Measurements from ENCODE around the gene MXI1.
"Not testable (repeated sequence)": the region's sequence is repeated elsewhere in the genome, so short reads cannot be mapped to it uniquely, and the experiment has no call there.

The MXI1 gene

DNA sequence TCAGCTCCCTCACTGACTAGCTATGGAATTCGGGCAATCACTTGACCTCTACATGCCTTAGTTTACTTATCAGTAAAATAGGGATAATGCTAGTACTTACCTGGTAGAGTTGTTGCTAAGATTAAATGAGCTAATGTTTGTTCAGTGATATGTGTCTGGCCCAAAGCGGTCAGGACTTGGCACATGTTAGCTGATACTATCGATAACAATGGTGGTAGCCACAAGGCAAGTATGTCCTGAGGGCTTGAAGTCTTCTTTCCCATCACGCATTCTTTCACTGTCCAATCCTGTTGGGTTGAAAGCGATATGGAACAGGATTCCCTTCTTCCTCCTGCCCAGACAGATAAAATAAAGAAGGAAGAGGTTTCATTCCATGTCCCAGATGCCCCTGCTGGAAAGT, 25.5 kb upstream of the MXI1 start:
- DNase-seq: no peak

DNA sequence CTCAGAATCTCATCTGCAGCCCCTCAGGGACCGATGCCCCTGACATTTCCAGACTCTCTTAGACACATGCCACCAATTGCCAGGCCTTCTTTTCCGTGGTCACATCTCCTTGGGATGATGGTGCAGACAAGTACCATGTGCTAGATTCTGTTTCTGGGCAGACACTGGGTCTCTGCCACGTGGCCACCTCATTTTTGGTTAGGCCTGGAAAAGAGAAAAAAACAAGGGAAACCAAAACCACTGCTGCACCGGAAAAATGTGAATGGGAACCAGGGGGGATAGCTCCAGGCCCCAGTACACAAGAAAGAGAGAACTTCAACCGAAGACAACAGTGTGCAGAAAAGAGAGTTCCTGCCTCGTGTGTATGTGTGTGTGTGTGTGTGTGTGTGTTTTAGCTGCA, 23.0 kb upstream of the MXI1 start:
- DNase-seq: no peak

GRCh38 chr10:110185646-110186182, 21.7 kb upstream of the MXI1 start:
- DNase-seq: not testable (repeated sequence)

GRCh38 chr10:110190170-110190569, 17.2 kb upstream of the MXI1 start:
- DNase-seq: no peak

DNA sequence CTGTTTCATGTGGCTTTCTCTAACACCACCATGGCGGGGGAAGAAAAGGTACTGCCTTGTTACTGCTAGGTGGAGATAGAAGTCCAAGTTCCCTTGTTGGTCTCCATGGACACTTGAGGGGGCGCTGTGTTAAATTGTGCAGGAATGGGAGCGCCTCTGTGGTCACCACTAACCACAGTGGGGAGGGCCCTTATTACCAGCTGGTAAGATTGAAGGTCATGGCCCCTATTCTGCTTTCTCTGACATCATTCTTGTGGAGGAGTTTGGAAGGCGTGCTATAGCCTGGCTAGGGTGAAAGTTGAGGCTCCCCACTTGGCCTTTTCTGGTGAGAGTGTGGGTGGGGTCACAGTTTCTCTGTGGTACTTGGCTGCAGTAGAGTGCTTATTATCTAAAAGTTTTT, 14.9 kb upstream of the MXI1 start:
- no peak for DNase-seq

DNA sequence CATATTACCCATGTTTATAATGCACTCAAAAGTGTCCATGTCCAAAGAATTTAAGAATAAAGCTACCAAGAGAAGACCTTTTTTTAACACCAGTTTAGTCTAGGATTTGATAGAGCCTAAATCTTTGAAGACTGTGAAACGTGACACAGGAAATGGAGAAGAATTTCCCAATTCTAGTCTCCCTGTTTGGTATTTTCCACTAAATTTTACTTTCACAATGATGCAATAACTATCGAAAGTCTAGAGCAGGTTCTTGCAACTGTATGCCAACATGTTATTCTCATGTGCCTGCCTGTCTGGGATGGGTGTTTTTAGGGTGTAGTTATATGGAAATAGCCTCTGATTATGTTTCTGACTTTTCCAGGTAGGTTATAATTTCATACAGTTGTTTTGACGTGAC, 6.9 kb upstream of the MXI1 start:
- no peak for DNase-seq

GRCh38 chr10:110201046-110201445, 6.4 kb upstream of the MXI1 start:
- DNase-seq: not testable (repeated sequence)

GRCh38 chr10:110203500-110204455, 3.6 kb upstream of the MXI1 start:
- no peak for DNase-seq

DNA sequence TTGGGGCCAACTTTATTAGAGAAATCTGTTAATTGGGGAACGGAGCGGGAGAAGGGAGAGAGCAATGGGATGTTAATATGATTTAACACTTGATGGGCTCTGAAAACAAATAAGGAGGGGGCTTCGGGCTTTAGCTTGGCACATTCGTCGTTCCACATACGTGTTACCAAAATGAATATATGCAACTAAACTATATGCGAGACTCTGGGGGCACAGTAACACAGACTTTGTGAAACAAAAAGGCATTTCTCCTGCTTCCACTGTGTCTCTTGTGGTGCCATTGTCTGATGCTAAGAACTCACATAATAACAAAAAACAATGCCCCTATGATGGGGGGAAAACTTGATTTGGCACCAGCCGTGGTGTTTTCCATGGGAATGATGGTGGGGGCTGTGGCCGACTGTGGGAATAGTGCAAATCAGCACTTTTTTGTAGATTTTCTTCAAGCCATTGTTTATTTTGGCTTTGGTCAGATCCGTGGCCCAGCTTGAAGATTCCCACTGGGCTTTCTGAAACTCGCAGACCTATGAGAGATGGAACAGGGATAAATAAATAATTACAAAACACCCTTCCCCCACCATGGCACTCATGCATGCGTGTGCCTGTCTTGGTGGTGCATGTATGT, 2.2 kb upstream of the MXI1 start:
- no peak for DNase-seq

DNA sequence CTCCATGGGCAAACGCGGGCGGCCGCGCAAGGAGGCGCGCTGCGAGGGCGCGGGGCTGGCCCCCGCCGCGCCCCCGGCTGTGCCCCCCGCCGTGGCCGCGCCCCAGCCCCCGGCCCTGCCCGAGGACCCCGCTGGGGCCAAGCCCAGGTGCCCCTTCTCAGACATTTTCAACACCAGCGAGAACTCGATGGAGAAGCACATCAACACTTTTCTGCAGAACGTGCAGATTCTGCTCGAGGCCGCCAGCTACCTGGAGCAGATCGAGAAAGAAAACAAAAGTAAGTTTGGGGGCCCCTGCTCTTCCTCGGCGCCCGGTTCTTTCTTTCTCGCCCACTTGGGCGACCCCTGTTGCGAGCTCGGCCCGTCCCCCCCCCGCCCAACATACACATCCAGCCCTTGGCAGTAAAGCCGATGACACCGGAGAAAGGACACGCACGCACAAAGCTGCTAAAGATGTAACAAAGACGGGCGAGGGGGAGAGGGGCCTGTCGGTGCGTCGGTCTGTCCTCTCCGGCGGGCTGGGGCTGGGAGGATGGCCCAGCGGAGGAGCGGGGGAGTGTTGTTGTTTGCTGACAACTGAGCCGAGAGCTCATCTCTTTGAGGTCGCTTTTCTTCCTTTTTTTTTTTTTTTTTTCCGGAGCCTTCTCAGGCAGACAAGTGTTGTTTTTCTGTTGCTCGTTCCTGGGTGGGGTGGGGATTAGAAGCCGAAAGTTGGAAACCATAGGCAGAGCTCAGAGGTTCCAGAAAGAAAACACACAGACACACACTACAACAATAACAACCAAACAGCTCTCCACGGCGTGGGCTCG, 604 bp downstream of the MXI1 start:
- DNase-seq: peak; percentile 60

- peak; percentile 38 for DNase-seq
Measured at GRCh38 chr10:110208614-110209453, 1.4 kb downstream of the MXI1 start.

DNA sequence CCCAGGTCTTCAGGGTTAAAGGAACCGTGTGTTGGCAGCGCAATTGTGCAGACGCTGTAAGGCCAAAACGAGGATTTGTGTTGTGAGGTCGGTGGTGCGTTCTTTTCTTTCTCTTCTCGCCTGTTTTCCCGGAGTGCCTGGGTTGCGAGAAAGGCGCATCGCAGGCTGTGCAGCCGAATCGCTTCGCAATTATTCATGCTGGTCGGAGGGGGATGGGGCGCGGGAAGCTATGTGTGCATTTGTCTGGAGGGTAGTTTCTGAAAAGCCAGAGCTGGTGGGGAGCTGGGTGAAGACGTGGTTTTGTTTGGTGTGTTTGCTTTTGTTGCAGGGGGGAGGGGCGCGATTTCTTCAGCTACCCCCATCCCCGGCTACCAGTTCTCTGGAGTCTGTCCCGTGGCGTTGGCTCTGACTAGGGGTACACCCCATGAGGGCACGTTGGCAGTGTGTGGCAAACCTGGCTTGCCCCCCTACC, 2.1 kb downstream of the MXI1 start:
- peak; percentile 72 for DNase-seq

- no peak for DNase-seq
Measured at GRCh38 chr10:110209926-110210673, 2.7 kb downstream of the MXI1 start.

DNA sequence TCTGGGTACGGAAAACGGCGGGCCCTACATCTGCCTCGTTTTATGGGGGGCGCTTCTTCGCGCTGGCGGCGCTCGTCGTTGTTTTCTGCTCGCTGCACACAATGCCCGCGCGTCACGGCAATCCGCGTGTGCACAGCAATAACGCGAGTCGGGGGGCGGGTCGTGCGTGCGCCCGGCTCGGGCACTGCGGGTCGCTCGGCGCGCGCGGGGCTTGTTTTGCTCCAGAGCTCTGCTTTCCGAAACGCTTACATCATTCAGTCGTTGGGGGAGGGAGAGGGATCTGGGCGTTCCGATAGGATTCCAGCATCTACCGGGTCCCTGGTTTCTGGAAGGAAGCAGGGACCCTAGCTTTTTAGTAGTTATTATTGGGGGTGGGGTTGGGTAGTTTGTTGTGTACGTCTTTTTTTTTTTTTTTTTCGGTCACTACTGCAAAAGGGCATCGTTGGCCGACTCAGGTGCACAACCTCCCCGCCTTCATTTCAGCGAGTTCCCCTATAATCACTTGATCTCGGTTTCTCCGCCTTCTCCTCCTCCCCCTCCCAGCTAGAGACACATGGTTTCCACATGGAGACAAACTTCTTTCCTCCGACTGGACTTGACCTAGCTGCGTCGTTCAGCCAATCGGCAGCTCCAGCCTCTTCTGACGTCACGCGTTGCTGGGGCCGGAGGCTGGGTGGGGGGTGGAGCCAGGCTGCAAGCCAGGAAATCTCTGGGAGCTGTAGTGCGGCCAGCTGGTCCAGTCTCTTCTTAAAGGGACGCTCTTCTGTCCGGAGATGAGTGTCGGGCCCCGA, 3.5 kb downstream of the MXI1 start:
- peak; percentile 93 for DNase-seq

DNA sequence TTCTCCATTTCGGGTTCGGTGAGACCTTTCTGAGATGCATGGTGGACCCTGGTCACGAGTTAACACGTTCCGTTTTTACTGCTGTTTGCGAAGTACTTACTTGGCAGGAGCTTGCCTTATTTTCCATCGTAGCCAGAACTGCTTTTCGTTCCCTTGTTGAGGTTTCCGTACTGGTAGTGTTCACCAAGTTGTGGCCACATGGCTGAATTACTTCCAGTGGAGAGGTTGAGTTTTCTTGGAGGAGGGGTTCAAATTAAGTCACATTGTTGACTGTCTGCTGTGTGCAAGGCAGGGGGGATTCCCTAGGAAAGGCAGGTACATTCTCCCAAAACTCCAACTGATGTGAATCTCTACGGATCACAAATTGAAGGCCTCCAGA, 4.0 kb downstream of the MXI1 start:
- no peak for DNase-seq

DNA sequence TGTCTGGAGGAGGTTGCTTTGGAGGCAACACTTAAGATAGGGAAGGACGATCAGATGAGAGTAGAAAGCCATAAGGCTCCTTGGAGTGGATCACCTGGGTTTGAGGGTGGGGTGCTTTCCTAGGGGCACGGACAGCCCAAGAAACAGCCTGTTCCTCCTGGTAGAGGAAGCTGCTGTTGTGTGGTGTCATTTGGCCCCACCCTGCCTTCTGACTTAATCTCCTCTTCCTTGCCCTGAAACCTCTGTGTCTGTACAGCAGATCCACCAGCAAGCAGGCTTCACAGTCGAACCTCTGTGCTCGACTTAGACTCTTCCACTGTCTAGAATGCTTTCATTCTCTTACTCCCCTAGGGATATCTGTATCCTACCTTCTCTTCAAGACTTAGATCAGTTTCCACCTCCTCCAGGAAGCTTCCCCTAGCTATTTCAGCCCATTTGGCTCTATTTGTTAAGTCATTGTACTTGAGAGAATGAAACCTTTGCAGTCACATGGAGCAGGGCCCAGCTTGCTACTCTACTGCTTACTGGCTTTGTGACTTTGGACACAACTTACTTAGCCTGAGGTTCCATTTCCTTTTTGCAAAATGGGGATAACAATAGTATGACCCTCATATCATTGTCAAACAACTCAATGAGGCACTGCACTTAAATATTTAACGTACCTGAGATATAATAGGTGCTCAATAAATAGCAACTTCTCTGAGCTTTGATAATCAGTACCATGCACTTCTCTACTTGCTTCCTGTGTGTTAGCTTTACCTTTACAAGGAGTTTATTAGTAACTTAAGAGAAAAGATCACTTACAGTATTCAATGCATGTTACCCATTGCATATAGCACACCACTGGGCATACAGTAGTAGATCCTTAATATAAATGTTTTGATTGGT, 5.0 kb downstream of the MXI1 start:
- peak; percentile 38 for DNase-seq

GRCh38 chr10:110214371-110214826, 7.0 kb downstream of the MXI1 start:
- no peak for DNase-seq

DNA sequence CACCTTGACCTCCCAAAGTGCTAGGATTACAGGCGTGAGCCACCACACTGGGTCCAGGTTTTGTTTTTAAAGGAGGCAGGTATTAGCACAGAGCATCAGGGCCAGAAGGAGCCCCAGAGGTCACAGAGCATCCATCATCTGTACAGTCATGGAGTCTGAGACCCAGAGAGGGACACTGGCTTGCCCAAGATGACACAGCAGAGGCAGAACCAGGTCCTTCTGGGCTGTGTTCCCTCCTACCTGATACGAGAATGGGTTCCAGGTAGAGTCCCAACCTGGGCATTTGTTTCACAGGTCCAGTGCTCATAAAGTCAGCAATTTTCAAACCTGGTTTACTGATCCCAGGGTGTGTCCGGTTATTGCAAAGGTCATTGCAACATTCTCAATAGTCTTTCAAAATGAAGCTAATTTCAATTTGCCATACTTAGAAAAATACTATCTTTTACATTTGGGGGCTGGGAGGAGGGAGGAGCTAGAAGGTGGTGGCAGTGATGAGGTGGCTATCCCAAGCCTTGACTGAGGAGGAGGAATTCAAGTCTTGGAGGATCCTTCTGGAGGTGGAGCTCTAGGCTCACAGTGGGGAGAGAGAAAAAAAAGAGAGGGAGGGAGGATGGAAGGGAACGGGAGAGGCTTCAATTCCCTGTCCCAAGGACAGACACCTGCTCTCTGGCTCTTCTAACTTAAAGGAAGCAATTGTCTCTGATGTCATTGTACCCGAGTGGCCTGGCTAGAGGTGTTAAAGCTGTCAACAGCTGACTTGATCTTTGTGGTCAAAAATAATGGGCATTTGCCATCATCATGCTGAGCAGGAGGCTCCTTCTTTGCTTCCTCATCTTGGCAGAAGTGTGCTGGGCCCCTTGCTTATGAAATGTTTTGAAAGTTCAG, 8.1 kb downstream of the MXI1 start:
- DNase-seq: no peak
